ENCODE measurements around the gene TPRX1. TPM values are rescaled to one million over a fixed set of nuclear protein-coding genes. Genes with fewer than 3 reads are reported as not detected.

The TPRX1 gene
- total and polyA plus RNA-seq, 2 of the 4 experiments (the other 2 are of a cell fraction) = not detected

GRCh38 chr19:47786566-47786965, 17.8 kb downstream of the TPRX1 start:
- H3K4me1 ChIP-seq (ENCODE audit: control insufficient read depth, insufficient read depth, low read length) = no peaks in the 10 kb centered on the region
- H2BK5ac ChIP-seq (ENCODE audit: low read depth, low read length, poor library complexity, severe bottlenecking) = no peak overlapping the region
- BruUV-seq (replicated peaks) = no TSS peak
- DNase-seq (no peak), ATAC-seq (ENCODE audit: low read depth) (no peak)
- peaks cover 5% of the 10 kb centered on the region for H3K9me1 ChIP-seq (ENCODE audit: insufficient read depth, low read length)
- no peak overlapping the region for H3K4ac ChIP-seq (ENCODE audit: low read depth, low read length)
- peaks cover 4 to 8% of the 10 kb centered on the region in 2 experiments; a peak in 3 of 4 replicates for H3K79me1 ChIP-seq (ENCODE audit: low read depth in 1 of 2, low read length in 2 of 2)
- no peak overlapping the region for H4K8ac ChIP-seq (ENCODE audit: low read depth in 2 of 2, low read length in 2 of 2)
- no peak overlapping the region for H4K91ac ChIP-seq (ENCODE audit: insufficient read depth, low read depth, low read length)
- peaks cover 10% of the 10 kb centered on the region; the same call in 1 of the 2 replicates for H4K20me1 ChIP-seq (ENCODE audit: insufficient read depth, low read length)
- H2BK20ac ChIP-seq (ENCODE audit: low read depth, low read length) = no peak overlapping the region
- H3K27me3 ChIP-seq (ENCODE audit: control insufficient read depth, insufficient read depth, low read length) = no peaks in the 10 kb centered on the region
- no peaks in the 10 kb centered on the region for H3K9me3 ChIP-seq (ENCODE audit: control insufficient read depth, insufficient read depth, low read length)
- no peak overlapping the region for H2BK120ac ChIP-seq (ENCODE audit: low read depth, low read length)
- CTCF ChIA-PET = no interaction called here
- H2AFZ ChIP-seq (replicated peaks; ENCODE audit: low read length, poor library complexity) = no peak overlapping the region
- no CpG with 5 or more reads among the region's 7 CpGs for WGBS, 2 experiments (ENCODE audit: extremely low coverage in 2 of 2, insufficient read length in 1 of 2)
- H2AK9ac ChIP-seq (replicated peaks; ENCODE audit: low read depth, low read length, poor library complexity) = no peak overlapping the region
- POLR2A ChIA-PET (ENCODE audit: unreplicated experiment) = no interaction called here
- no peak overlapping the region for H3K9ac ChIP-seq (ENCODE audit: low read depth, low read length)
- in situ Hi-C loops (cut with MboI; ENCODE audit: low sequenced_read_pairs) = loop anchor here (10.0 kb wide), 1 partner anchor 352 kb away; no protein-coding TSS in a partner anchor
- H2BK15ac ChIP-seq (ENCODE audit: low read depth, low read length) = no peak overlapping the region
- no peak overlapping the region for H3K27ac ChIP-seq (ENCODE audit: insufficient read depth, low read length)
- no peak overlapping the region for H3K4me2 ChIP-seq (ENCODE audit: low read depth, low read length)
- no peak overlapping the region for H3K14ac ChIP-seq (replicated peaks; ENCODE audit: low read depth, low read length)
- no peak overlapping the region for H3K4me3 ChIP-seq (ENCODE audit: insufficient read depth, low read depth, low read length)
- no peak overlapping the region for H3K18ac ChIP-seq (ENCODE audit: low read depth, low read length)
- H3K23ac ChIP-seq (ENCODE audit: low read depth, low read length) = no peak overlapping the region
- H2AK5ac ChIP-seq (ENCODE audit: low read depth, low read length) = no peak overlapping the region
- TF ChIP-seq RCOR1 (IDR thresholded peaks at IDR 0.05; ENCODE audit: insufficient replicate concordance, low read length) (no peak), POLR2A (IDR thresholded peaks at IDR 0.05; ENCODE audit: low read depth, low read length) (no peak), RFX5 (IDR thresholded peaks at IDR 0.05; ENCODE audit: low read depth, low read length) (no peak), CHD1 (IDR thresholded peaks at IDR 0.05; ENCODE audit: low read depth, low read length) (no peak), NFE2L2 (IDR thresholded peaks at IDR 0.05; ENCODE audit: low read depth, low read length) (no peak), MAFK (IDR thresholded peaks at IDR 0.05; ENCODE audit: low read depth, low read length) (no peak), FOS (IDR thresholded peaks at IDR 0.05; ENCODE audit: low read depth, low read length) (no peak), BHLHE40 (IDR thresholded peaks at IDR 0.05; ENCODE audit: low read depth, low read length) (no peak)
- TF ChIP-seq, protein P1, sequence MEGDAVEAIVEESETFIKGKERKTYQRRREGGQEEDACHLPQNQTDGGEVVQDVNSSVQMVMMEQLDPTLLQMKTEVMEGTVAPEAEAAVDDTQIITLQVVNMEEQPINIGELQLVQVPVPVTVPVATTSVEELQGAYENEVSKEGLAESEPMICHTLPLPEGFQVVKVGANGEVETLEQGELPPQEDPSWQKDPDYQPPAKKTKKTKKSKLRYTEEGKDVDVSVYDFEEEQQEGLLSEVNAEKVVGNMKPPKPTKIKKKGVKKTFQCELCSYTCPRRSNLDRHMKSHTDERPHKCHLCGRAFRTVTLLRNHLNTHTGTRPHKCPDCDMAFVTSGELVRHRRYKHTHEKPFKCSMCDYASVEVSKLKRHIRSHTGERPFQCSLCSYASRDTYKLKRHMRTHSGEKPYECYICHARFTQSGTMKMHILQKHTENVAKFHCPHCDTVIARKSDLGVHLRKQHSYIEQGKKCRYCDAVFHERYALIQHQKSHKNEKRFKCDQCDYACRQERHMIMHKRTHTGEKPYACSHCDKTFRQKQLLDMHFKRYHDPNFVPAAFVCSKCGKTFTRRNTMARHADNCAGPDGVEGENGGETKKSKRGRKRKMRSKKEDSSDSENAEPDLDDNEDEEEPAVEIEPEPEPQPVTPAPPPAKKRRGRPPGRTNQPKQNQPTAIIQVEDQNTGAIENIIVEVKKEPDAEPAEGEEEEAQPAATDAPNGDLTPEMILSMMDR (conservative IDR thresholded peaks at IDR 0.05; ENCODE audit: low read depth, low read length) = no peak
- TF ChIP-seq, protein P2, sequence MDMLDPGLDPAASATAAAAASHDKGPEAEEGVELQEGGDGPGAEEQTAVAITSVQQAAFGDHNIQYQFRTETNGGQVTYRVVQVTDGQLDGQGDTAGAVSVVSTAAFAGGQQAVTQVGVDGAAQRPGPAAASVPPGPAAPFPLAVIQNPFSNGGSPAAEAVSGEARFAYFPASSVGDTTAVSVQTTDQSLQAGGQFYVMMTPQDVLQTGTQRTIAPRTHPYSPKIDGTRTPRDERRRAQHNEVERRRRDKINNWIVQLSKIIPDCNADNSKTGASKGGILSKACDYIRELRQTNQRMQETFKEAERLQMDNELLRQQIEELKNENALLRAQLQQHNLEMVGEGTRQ (IDR thresholded peaks at IDR 0.05; ENCODE audit: low read depth, low read length) = no peak
- H3K36me3 ChIP-seq (ENCODE audit: control insufficient read depth, insufficient read depth, low read length) = peaks cover 34% of the 10 kb centered on the region
- no peak overlapping the region for H3K56ac ChIP-seq (ENCODE audit: extremely low read depth, insufficient read depth, low read length)
- intact Hi-C loops (cut with micrococcal nuclease) = no loop called here
- H4K5ac ChIP-seq (ENCODE audit: low read depth, low read length) = no peak overlapping the region
- dilution Hi-C loops (cut with HindIII; ENCODE audit: low sequenced_read_pairs, unreplicated experiment) = no loop called here

Data from IMR-90 (cell line).